ENCODE results near the gene HACD2.

The HACD2 gene

DNA sequence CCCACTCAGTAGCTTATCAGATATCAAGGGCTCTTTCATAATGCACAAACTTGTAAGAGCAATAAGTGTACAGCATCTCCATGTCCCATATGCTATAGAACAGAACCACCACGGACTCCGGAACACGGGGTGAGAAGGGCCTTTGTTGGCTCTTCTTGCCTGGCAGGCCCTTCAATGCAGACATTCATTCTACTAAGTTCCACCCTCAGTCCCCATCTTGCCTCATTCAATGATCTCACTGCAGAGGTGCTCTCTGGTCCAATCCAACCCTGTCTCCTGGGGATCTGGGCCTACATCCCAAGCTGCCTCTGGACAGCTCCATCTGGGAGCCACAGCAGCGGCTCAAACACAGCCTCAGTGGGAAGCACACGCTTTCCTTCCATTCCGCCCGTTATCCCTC, 16.8 kb downstream of the HACD2 start:
- DNase-seq, result no peak

DNA sequence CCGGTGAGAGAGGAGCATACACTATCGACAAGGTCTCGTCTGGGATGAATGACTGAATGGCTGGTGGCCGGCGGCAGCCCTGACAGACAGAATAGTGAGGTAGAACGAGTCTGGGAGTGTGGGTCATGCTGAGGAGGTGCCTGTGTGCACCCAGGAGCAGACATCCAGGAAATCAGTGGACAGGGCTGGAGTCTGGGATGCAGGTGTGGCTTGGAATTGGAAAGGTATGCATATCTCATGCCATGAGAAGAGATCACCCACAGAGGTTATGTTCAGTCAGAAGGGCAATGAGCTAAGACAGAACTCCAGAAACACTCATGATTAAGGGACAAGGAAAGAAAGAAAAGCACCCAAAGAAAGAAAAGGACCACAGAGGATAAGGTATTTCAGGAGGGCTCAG, 20.8 kb downstream of the HACD2 start:
- no peak for DNase-seq

DNA sequence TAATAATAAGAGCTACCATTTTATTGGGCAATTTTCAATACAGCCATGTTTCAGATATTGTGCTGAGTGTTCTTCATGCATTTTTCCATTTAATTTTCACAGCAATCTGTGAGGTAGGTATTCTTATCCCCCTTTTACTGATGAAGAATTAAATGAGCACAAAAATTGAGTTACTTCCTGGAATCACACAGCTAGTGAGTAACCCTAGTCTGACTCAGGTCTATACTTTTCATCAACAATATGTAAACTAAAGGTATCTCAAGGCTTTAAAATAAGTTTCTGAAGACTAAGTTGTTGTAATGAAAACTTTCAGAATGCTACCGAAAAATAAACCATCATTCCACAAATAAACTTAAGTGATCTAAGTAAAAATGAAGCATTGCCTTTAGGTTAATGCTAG, 22.3 kb downstream of the HACD2 start:
- no peak for DNase-seq

DNA sequence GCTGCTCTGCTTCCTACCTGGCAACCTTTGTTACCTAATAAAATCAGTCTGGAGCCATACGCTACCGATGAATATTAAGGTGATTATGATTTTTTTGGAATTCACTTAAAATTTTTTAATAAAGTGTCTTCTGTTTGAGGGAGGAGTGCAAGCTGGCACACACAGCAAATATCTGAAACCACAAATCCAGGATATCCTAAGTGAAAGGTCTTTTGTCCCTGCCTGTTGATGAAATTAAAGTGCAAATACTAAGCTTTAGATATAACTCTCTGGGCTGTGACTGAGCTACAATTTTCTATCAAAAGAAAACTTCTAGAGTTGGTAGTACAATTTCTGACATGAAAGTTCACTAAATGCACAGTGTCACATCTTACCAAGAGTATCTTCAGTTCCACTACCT, 23.7 kb downstream of the HACD2 start:
- no peak for DNase-seq

DNA sequence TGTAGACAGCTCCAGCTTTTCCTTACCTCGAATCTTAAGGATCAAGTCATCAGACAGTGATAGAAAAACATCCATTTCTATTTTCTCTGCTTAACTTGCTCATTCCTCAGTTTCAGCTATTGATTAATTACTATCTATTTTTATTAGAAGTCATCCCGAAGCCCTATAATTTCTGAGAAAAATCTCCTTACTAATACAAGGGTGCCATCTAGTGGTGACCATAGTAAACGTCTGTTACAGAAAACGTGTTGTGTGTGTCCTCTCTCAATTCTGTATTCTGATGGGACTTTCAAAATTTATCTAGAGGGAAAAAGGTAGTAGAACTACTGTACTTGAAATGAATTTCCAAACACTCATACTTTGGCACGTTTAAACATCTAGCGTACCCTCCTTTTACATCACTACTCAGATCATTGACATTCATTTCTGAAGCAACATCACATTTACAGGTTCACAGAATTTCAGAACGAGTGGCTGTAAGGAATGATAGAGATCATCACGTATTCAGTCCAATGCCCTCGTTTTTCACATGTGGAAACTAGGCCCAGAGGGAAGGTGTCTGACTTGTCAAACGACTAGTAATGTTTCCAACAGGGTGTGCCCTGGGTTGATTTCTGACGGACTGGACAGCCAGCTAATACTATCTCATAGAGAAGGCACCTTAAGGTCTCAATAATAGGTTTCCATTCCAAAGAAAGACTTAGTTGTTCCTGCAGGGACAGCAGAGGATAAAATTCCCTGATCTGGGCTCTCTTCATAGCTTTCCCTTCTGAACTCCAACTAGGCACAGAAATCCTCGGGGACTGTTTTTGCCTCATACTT, 25.6 kb downstream of the HACD2 start:
- peak; percentile 39 for DNase-seq

DNA sequence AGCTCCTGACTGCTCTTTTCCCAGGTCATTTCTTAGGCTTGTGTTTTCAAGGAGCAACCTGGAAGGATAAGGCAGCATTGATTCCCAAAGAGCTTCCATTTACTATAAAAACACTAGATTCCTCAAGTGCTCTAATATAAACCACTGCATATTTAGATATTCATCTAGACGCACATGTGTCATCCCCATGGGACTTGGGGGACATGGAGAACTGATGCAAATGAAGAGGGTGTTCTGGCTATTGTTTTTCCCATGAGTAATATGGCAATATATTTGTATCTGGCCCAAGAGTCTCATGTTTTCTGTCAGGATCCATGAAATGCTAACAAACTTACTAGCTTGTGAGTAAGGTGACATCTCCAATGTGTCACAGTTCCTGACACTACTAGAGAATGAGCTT, 31.3 kb downstream of the HACD2 start:
- no peak for DNase-seq

DNA sequence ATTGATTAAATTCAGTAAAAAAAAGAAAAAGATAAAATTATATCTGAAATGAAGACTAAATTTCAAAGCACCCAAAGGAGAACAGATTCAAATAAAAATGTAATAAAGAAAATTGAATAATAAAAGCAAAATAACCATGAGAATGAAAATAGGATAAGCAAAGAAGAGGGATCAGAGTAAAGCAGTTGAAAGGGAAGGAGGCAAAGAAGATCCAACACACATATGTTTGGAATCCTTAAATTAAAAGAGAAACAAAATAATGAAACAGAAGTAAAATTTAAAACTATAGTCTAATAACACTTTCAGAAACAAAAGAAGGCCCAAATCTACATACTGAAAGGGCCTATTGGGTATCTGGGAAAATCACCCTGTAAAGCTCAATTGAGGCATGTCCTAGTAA, 32.1 kb downstream of the HACD2 start:
- no peak for DNase-seq

DNA sequence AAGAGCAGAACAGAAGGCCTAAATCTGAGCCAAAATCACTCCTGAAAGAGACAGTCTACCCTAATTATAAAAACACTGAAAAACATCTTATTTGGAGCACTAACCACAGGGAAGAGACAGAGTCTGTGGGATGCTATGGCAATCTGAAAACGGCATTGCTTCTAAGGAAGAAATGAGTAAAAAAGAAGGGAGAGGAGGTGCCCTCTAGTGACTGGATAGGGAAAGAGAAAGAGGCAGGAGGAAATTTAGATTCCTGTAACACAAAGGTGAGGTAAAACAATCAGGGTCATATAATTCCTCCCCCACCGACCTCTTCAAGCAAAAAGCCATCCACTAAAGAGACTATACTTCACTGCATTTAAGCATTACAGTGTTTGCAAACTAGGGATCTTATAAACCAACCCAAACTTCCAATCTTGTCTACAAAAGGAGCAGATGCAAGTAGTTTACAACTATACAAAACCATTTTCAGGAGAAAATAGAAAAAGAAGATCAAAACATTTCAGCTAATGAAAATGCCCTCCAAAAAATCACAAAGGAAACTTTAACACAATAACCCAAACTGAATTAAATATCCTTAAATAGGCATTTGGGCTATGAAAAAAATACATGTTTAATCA, 32.6 kb downstream of the HACD2 start:
- peak; percentile 8 for DNase-seq

DNA sequence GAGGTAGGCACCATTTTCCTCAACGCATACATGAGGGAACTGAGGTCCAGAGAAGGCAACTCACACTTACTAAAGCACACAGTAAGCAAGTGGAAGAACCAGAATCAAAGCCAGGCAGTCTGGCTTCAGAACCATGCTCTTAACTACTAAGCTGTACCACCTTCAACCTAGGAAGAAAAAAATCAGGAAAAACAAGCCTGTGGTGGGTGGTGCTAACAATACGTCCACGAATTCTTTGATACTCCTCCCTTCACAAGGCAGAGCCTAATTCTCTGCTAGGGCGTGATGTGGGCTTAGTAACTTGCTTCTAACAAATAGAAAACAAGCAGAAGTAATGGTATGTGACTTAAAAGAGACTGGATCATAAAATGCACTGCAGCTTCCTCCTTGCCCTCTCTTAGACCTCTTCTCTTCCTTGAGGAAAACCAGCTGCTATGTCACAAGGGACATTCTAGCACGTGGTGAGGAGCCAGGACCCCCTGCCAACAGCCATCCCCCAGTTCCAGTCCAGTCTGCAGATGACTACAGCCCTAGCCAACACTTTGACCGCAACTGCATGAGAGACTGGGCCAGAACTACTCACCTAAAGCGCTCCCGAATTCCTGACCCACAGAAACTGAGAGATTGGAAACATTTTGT, 36.9 kb downstream of the HACD2 start:
- no peak for DNase-seq

DNA sequence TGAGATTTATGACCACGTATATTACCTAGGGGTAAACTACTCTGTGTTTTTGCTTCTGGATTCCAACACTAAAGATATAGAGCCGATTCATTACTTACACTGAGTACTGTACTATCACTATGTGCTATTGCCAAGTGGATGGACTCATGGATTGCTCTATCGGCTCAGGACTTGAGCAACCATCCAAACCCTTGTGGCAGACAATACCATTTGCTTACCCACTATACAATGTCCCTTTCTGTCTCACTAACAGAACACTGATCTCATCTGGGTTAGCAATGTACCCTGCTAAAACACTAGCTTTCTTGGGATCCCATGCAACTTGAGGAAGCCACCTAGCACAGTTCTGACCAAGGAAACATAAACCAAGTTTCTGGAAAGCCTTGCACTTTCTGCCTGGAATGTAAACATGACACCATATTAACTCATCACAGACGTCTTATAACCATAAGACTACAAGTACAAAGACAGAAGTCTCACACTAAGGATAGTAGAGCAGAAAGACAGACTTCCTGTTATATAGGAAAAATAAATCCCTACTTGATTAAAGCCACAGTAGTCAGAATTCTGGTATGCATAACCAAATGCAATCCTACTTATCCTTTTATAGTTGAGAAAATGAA, 38.6 kb downstream of the HACD2 start:
- peak; percentile 85 for DNase-seq

DNA sequence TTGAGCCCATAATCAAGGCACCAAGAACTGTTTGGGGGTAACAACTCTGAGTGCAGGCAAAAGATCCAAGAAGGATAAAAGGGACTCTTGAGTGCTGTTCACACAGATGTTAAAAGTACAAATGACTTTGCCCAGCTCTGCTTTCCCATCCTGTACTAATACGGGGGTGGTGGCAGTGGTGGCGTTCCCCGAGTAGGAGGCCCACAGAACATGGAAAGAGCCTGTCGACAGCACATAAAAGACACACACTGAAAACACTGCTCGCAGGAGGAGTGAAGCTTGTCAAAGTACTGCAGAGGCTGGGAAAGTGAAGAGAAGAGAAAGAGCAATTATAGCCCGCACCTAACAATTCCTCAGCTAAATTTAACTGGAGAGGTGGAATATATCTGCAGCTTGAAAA, 40.9 kb downstream of the HACD2 start:
- no peak for DNase-seq

DNA sequence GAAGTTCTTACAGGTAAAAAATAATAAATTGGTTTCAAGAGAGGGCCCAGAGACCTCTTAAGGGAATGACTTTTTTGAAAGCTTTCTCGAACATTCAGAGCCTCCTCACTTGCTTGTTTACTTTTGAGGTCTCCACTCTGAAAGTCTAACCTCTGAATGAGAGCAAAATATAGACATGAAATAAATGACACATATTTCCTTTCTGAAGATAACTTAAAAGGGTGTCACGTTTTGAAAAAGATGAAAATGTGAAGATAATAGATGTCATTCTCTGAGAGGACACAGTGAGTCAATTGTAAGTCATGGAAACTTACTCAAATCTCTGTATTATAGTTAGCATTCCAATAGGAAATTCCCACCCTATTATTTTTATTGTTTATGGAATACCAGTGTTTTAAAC, 44.6 kb downstream of the HACD2 start:
- no peak for DNase-seq

DNA sequence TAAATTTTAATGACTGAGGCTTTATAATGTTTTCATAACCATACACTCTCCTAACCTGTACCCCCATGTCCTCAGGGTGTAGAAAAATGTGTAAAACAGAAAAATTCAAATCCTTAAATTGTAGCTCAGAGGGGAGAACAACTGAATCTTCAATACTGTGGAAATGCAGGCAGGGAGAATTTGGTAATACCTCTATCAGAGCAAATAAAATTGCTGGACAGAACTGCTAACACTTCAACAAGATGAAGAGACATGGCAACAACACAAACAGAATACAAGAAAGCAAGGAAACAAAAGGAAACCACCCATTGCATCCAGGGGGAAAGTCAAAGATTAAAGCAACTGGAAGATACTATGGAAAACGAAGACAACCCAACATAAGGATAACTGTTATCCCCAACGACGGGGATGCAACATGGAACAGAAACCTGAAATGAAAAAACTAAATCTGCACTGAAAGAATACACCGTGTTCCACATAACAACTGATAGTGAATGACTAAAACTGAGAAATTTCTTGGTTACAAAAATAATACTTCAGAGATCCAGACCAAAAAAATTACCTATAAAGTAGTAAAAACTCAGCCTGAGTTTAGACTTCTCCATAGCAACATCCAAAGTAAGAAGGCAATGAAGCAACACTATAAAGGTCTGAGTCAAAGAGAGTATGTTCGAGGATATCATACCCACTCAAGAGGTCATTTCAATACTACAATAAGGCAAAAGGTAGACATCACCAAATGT, 48.5 kb downstream of the HACD2 start:
- no peak for DNase-seq

DNA sequence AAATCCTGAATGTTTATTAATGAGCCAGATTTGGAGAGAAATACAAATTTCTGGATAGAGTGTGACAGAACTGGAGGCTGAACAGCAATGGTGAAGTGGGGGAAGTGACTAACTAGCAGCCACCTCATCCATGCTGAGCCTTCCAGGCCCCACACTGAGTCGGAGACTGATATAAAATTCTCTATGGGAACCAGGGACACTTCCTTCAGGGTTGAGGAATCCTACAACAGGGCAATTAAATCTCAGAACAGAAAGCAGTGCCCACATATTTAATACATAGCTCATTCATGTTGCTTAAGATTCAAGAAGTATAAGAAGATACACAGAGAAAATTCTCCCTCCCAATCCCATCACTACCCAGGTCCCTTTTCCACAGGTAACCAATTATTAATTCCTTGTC, 49.3 kb downstream of the HACD2 start:
- DNase-seq, result peak; percentile 74

DNA sequence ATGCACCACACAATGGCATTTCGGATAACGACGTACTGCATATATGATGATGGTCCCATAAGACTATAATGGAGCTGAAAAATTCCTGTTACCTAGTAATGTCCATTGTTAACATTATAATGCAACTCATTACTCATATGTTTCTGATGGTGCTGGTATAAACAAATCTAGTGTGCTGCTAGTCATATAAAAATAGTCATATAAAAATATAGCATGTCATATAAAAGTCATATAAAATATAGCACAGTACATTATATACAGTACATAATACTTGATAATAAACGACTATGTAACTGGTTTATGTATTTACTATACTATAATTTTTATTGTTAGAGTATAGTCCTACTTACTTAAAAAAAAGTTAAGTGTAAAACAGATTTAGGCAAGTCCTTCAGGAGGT, 50.6 kb downstream of the HACD2 start:
- DNase-seq, result no peak

DNA sequence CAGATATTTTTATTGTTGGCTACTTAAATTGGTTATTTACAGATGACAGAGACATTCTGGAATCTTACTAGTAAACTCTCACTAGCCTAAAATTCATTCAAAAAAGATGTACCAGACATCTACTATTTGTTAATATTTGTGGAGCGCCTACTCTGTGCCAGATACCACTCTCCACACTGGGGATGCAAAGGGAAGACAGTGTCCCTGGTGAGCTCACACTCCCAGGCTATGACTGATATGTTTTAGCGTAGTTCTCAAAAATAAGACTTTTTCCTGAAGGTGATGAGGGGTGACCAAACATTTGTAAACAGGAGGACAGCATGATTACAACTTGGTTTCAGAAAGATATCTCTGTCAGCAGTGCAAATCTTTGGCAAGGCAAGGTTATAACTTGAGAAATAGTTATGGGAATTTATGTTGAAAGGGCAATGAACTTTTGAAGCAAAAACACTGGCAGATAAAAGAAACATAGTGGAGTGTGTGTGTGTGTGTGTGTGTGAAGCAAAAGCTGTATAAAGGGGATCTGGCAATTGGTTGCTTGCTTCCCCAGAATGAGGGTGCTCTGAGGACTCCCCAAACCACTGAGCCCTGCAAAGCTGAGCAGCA, 51.2 kb downstream of the HACD2 start:
- no peak for DNase-seq

DNA sequence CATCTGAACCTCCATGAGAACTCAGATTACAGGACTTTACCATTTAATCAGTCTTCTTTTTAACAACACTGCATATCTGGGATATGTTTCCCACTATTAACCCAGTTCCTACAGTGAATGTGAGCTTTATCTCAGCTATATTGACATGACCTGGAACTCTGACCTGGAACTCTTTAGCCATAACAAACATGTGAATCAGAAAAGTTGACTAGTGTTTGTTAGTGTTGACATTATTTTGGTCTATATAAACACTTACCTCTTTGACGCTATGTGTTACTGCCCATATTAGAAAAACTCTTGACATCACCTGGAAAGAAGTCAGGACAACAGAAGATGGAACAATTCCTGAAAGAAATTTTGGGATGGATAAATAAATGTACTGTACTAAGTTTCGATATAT, 56.7 kb downstream of the HACD2 start:
- no peak for DNase-seq

DNA sequence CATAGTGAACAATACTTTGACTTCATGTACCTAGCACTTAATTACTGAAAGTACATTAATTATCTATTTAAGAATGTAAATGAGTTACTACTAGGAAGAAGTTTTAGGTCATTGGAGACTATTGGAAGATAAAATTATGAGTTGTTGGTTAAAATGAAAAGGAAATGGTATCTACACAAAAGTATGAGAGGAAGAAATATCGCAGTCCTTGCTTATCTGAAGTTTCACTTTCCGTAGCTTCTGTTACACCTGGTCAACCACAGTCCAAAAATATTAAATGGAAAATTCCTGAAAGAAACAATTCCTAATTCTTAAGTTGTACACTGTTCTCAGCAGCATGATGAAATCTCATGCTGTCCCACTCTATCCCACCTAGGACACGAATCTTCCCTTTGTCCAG, 57.8 kb downstream of the HACD2 start:
- no peak for DNase-seq

DNA sequence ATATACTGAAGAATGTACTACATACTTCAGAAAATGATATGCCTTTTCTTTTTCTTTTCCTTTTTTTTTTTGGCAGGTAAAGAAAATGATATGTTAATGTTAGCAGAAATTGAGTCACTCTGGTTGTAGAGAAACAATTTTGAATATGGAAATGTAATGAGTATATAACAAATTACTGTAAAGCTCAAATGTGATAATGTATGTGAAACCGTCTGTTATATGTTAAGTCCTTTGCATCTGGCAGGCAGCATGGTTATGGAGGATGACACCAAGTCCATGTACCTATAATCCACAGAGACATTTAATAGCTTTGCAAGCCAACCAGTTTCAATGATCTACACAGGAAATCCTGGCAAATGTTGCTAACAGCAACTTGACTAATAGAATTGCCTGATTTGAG, 58.4 kb downstream of the HACD2 start:
- no peak for DNase-seq

DNA sequence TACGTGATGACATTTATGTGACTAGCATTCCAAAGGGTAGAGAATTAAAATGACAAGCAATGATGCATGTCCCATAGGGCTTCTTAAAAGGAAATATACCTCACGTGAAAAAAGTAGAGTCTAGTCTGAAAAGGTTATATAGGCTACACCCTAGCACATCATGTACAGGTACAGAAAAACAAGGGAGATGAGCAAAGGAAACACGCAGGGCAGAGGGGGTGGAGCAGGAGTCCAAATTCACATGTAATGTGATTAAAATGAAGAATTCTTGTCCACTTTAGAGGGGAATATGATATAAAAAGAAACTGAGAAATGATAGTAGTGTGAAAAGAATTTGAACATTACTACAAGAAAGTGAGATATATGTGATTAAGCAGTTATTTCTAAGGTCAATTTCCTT, 59.4 kb downstream of the HACD2 start:
- no peak for DNase-seq

DNA sequence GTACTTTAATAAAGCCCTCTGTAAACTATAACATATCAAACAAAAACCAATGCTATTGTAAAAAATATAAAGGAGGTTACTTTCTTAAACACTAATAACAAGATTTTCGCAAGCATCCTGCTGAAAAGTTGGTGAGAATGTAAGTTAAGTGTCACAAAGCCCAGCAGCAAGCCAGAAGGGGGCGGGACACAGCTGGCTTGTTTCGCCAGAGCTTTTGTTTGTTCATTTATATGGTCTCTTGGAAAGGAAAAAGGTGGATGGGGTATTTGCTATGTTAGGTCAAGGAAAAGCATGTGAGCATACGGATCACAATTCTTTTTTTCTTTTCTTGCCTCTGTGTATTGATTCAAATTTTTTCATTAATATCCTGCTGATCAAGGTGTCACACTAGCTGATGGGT, 59.9 kb downstream of the HACD2 start:
- DNase-seq, result no peak

DNA sequence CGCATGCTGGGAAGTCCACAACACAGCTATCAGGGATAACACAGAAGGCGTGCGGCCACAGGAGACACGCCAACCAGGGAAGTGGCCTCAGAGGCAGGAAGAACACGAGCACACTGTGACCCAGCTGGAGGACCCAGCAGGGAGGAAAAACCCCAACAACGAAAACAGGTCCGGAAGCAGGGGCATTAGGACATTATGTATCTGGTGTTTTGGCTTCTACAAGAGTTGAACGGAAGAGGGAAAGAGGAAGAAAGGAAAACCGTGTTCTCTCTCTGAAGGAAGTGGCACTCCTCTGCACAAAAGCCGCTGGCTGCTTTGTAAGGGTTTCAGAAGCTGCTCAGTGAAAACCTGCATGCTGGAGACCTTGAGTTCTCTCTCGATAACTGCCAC, 61.8 kb downstream of the HACD2 start:
- no peak for DNase-seq
